ENCODE measurements around the gene NTN5.

NTN5 gene

DNA sequence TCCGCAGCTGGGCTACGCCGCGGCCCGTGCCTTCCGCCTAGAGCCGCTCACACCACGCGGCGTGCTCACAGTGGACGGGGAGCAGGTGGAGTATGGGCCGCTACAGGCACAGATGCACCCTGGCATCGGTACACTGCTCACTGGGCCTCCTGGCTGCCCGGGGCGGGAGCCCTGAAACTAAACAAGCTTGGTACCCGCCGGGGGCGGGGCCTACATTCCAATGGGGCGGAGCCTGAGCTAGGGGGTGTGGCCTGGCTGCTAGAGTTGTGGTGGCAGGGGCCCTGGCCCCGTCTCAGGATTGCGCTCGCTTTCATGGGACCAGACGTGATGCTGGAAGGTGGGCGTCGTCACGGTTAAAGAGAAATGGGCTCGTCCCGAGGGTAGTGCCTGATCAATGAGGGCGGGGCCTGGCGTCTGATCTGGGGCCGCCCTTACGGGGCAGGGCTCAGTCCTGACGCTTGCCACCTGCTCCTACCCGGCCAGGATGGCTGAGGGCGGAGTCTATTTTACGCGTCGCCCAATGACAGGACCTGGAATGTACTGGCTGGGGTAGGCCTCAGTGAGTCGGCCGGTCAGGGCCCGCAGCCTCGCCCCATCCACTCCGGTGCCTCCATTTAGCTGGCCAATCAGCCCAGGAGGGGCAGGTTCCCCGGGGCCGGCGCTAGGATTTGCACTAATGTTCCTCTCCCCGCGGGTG lies 43.1 kb downstream of the NTN5 start:
- DNase-seq (ENCODE audit: low read depth): no peak

DNA sequence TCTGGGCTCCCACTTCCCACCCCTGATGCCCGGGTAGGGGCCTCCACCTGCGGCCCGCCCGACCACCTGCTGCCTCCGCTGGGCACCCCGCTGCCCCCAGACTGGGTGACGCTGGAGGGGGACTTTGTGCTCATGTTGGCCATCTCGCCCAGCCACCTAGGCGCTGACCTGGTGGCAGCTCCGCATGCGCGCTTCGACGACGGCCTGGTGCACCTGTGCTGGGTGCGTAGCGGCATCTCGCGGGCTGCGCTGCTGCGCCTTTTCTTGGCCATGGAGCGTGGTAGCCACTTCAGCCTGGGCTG lies 43.6 kb downstream of the NTN5 start:
- DNase-seq (ENCODE audit: low read depth): no peak

DNA sequence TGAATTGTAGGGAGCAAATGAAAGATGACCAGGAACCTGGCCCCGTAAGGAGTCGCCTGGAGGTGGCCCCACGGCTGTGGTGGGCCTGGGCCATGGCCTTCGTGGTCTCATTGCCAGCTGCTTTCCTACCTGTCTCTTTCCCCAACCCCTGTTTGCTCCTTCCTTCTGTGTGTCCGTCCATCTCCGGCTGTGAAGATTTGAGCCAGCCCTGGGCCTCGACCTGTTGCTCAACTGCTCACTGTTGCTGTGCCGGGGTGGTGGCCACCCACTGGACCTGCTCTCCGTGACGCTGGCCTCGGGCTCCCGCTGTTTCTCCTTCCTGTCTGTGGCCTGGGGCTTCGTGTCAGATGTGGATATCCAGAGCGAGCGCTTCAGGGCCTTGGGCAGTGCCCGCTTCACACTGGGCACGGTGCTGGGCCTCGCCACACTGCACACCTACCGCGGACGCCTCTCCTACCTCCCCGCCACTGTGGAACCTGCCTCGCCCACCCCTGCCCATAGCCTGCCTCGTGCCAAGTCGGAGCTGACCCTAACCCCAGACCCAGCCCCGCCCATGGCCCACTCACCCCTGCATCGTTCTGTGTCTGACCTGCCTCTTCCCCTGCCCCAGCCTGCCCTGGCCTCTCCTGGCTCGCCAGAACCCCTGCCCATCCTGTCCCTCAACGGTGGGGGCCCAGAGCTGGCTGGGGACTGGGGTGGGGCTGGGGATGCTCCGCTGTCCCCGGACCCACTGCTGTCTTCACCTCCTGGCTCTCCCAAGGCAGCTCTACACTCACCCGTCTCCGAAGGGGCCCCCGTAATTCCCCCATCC lies 44.1 kb downstream of the NTN5 start:
- DNase-seq (ENCODE audit: low read depth): no peak

DNA sequence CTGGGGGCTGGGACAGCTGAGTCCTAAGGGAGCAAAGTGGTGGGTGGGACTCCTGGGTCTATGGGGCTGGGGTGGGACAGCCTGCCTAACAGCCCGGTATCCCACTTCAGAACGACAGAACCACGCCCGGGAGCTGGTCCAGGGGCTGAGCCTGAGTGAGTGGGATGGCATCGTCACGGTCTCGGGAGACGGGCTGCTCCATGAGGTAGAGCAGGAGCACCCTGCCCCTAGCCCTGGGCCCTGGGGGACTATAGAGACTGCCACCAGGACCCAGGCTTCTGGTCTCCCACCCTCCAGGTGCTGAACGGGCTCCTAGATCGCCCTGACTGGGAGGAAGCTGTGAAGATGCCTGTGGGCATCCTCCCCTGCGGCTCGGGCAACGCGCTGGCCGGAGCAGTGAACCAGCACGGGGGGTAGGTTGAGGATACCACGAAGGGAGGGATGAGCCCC lies 44.9 kb downstream of the NTN5 start:
- DNase-seq (ENCODE audit: low read depth): no peak

DNA sequence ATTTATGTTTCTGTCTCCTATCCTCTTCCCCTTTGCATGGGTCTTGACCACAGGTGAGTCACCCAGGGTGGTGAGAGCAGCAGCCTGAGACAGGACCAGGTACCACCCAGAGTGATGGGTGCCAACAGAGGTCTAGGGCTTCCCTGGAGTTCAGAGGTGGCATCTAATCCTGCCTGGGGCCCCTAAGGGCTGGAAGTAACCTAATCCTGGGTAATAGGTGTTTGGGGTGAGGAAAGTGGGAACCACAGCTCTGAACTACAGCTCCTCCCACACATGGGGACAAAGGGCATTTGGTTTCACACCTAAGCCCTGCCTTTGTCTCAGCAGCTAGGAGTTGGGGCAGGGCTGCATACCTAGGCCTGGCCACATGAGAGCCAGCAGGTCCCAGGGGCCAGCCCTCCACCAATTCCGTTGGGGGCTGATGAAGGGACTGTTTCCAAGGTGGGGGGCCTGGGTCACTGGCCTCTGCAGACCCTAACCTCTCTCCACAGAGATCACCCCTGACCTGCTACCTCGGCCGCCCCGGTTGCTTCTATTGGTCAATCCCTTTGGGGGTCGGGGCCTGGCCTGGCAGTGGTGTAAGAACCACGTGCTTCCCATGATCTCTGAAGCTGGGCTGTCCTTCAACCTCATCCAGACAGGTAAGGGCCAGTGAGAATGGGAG lies 45.5 kb downstream of the NTN5 start:
- no peak for DNase-seq (ENCODE audit: low read depth)

DNA sequence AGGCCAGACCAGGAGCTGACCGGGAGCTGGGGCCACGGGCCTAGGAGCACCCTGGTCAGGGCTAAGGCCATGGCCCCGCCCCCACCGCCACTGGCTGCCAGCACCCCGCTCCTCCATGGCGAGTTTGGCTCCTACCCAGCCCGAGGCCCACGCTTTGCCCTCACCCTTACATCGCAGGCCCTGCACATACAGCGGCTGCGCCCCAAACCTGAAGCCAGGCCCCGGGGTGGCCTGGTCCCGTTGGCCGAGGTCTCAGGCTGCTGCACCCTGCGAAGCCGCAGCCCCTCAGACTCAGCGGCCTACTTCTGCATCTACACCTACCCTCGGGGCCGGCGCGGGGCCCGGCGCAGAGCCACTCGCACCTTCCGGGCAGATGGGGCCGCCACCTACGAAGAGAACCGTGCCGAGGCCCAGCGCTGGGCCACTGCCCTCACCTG lies 46.9 kb downstream of the NTN5 start:
- no peak for DNase-seq (ENCODE audit: low read depth)

DNA sequence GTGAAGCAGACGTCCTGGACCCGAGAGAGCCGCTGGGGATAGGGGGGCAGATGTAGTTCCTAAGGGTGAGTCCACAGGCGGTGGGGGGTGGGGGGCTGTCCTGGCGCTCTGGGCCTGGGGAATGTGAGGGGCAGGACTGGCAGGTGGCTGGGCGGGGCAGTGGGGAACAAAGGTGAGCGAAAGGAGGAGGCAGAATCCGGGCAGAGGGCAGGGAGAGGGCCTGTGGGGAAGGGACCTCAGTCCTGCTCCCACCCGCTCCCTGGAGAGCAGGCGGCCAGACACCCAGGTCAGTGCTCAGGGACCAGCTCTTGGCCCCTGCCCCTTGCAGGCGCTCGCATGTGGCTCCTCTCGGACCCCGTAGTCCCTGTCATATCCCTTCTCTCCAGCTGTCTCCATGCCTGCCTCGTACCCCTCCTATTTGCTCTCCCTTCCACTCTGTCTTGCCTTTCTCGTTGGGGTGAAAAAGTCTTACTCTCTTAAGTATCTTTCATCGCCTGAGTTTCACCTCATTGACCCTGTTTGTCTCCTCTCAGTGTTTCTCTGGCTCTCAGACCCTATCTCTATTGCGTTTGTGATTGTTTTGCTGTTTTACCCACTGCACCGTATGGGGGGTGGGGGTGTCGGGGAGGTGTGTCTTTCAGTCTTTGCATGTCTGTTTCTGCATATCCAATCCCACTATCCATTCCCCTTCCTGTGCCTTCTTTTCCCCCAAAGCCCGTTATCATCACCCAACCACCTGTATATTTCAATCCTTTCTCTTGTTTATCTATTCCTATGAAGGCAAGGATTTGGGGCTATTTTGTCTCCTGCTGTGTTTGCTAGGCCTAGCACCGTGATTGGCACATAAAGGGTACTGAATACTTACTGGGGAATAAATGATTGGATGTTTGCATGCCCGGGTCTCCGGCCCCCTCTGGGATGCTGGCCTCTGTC lies 47.8 kb downstream of the NTN5 start:
- DNase-seq (ENCODE audit: low read depth): no peak

DNA sequence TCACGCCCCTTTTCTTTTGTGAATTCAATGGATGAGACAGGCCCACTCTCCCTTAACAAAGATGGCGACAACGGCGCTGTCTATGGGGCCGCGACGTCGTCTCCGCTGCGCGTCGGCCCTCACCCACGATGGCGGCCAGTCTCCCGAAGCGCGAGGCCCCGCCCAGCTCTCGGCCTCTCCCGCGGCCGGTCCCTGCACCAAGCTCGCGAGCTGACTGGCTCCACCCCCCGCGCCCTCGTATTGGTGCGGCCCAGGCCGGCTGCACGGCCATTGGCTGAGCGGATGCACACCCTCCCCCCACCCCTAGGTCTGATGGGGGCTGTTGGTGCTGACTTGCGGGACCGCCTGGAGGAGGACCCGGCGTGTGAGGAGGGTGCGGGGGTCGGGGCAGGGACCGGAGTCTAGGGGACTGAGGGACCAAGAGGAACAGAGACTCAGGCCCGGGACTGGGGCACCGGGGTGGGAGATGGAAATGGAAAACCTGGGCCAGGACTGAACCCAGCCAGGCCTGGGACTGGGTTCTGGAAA lies 48.7 kb downstream of the NTN5 start:
- peak; percentile 91 for DNase-seq (ENCODE audit: low read depth)

DNA sequence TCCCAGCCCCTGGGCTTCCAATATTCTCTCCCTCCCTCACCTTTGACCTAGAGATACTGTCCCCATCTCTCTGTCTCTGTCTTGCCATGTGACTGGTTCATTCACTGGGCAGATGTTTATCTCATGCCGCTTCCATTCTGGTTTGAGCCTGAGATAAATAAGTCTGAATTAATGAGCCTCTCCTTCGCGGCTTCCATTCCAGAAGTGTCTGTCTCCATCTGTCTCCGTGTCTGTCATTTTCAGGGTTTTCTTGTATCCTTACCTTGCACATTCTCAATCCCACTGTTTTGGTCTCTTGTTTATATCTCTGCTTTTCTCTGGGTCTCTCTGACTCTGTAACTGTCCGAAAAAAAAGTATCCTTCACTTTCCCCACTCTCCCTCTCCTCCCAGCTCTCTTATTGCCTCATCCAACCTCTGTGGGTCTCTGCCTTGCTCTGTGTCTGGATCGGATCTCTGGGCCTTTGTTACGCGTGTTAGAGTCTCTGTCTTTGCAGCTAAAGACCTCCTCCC lies 49.2 kb downstream of the NTN5 start:
- DNase-seq (ENCODE audit: low read depth): no peak

DNA sequence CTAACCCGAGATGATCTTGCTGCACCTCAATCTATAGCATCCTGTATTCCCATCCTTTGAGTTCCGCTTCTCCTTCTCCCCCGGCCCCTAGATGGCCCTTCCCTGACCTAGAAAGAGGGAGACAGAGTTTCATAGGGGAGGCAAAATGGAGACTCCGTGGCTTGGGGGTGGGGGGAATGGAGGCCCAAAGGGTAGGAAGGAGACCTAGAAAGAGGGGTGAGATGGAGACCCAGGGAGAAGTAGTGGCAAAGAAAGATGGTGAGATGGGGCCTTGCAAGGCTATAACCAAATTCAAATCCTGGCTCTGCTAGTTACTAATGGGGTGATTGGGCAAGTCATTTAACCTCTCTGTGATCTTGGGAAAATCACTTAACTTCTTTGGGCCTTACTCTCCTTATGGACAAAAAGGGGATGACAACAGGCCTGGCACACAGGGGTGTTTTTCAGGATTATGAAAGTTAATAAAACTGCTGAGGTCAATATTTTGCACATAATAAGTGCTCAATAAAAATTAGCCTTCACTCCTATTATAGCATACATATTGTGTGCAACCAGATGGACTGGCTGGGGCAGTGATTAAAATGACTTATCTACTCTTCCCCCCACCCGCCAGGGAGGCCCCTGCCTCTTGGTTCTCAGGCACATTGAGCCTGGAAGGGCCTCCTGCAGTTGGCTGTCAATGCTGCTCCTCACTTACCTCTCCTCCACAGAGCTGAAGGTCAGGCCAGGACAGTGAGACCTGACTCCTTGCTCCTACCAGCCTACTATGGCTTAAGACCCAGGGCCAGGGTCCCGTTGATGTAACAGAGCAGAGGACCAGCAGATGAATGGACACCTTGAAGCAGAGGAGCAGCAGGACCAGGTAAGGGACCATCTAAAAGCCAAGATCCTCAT lies 52.9 kb downstream of the NTN5 start:
- DNase-seq (ENCODE audit: low read depth): no peak

DNA sequence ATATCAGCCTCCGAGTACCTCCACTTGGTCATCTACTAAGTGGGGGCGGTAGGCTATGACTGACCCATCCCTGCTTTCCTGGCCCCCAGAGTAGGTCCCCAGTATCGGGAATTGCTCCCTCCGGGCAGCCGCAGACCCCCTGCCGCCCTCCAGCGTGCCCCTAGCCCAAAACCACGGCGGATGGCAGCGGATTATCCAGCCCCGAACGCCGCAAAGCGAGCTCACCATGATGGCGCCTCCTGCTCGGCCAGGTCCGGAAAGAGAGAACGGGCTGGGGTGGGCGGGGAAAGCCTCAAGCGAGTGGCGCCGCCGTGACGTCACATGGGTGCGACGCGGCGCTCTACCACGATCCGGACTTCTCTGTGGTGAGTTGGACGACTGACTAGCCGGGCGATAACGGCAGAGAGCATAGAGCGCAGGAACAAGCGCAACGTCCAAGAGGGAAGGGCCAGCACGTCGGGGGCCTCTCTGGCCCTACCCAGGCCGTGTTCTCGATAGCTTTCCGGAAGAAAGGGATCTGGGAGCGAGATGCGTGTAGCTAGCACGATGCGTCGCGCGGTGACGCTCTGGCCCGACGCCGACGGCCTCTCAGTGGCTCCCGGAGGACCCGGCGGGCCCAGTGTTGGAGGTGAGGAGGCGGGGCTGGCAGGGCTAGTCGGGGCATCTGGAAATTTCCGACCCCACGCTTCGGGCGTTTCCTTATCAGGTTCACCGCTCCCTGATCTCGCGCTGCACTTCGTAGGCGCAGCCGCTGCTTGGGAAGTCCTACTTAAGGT lies 53.7 kb downstream of the NTN5 start, which contains the start of the genes RPL18 and SPHK2:
Gene RPL18 (minus strand): TSS at position 263 of the 776 bp plus-strand sequence. CDS start 35 bp downstream, at position 228.
Gene SPHK2 (plus strand): TSS at position 591 of the 776 bp plus-strand sequence. CDS start 1,009 bp downstream, outside the sequence.
- DNase-seq (ENCODE audit: low read depth): peak; percentile 100

DNA sequence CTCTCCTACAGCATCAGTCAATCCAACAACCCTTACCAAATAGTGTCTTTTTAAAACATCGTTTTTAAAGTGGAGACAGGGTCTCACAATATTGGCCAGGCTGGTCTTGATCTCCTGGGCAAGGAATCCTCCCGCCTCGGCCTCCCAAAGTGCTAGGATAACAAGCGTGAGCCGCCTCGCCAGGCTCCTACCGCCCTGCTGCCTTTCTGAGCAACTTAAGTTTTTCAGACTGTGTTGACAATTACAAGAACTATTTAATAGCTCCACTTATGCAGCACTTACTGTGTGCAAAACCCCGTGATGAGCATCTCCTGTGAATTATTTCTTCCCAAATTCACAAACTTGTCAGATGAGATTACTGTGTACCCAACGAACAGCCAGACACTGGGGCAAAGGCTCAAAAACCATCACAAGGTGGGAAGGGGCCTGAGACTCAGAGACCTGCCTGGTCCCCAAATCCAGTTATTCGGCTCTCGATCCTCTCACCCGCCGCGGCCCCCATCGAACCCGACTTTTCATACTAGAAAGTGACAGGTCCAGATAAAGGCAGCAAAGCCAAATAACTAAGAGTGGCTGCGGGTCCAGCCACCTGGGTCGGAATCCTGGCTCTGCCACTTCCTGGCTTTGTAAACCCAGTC lies 54.4 kb downstream of the NTN5 start:
- DNase-seq (ENCODE audit: low read depth): no peak

DNA sequence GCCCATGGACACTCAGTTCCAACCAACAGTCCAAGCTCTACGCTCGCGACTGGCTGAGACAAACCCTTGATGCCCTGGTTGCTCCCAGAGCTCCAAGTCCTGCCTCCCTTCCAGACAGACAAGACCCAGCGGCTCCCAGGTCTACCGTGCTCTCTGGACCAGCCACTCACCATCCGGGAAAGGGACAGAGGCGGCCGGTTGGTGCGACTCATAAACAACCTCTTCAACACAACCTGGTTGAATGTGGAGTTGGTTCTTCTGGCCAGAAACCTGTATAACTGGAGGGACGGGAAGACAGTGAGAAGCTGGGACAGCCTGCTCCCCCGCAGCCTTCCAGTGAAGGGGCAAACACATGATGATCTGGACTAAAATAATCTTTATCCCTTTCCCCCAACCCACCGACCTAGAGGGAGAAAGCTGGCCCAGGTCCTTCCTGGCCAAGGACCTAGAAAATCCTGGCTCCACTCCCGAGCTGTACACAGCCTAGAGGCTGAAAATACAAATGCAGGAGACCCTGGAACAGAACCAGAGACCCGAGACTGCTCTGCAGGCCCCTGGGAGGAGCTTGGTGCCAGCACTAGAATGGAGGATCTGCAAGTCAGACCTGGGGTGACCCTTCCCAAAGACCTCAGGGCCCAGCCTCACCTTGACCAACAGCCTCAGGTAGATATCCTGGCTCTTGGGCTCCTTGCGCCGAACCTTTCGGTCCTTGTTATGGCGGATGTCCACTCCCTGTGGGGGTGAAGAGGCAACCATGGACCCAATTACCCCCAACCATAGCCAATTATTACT lies 55.5 kb downstream of the NTN5 start:
- DNase-seq (ENCODE audit: low read depth): no peak

DNA sequence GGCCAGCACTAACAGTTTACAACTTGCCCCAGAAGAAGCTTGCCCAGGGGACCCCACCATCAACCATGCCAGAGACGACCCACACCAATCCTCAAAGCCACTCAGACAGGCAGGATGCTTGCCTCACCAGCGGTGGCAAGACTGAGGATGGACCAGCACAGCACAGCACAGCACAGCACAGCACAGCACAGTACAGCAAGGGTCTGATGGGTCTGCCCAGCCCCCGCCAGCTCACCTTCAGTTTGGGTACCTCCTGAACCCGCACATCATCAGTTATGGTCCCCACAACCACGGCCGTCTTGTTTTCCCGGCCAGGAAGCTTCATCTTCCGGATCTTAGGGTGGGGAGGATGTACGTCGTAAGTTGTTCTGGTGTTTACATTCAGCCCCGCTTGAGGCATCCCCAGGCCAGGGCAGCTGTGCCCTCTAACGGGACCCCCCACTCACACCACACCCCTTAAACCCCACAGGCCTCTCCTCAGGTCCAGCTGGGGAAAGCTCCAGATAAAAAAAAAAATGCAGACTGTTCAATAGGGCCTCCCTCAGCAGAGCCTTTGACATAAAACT lies 56.2 kb downstream of the NTN5 start:
- DNase-seq (ENCODE audit: low read depth): no peak

DNA sequence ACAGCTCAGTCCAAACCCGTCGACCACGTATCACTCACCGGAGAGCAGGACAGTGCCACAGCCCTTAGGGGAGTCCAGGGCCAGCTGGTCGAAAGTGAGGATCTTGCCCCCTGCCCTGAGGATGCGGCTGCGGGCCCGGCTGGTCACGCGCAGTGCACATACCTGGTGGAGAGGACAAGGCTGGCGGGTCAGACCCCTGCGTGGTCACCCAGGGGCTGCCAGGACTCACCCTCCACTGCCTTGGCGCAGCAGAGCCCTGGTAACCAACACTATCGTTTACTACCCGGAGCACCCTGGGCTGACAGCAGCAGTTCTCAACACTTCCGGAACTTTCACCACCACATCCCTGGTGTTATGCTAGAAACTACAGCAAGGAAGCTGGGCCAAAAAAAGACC lies 56.8 kb downstream of the NTN5 start:
- no peak for DNase-seq (ENCODE audit: low read depth)

DNA sequence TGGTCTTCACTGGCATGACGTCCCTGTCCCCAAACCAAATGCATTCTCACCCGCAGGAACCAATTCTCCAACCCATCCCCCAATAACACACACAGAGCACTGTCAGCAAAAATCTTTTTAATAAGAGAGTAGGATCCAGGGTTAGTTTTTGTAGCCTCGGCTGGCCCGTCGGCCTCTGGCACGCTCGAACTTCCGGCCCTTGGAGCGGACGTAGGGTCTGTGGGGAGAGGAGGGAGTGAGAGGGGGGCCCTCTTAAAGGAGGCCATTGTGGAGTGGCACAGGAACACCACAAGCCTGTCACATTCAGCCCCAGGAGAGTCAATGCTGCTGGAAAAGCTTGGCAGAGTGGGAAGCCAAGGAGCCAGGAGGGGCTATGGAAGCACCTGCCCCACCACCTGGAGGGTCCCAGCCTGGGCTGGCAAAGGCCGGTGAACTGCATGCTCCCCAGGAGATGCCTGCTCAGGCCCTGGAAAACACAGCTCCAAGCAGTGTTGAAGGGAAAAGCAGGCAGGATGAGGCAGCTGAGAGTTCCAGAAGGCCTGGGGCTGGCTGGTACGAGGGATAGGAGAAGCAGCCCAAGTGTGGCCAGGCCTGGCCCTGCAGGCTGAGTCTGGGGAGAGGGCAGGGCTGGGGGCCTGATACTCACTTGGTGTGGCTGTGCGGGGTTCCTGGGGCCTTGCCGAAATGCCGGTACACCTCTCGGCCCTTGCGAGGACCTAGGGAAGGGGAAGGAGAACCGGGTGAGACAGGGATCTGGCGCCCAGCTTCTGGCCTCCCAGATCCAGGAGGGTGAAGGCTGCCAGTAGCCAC lies 57.4 kb downstream of the NTN5 start:
- DNase-seq (ENCODE audit: low read depth): no peak
